ENCODE results near the gene NUP214.

DNA sequence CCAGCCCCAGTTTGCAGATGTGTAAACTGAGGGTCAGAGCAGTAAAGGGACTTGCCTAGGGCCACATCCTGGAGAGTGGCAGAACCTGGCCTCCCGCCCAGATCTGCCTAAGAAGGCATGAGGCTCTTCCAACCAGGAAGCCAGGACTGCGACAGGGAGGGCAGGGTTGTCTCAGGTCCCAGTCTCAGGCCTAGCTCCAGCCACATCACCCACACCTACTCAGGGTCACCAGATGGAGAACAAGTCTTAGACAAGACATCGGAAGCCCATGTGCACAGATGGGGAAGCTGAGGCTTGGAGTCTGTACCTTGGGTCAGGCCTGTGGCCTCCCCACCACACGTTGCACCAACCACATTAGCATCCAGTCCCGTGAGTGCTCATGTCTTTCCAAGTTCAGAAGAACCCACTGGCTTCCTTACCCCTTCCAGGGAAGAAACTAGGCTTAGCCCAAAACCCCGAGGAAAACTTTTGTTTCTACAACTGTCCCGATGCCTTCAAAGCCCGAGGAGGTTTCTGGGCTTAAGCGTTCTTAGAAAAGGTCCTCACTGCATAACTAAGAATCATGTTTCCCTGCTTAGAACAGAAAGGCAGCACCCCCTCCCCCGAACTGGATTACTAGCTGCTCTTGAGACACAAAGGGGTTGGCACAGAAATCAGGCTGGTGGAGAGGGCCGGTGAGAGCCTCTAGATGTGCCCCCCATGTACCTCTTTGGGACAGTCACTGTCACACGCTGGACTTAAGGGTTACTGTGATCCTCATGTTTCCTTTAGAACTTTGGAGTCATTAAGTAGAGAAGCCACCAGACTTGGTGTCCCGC lies 148.7 kb downstream of the NUP214 start:
- TF ChIP-seq POLR2AphosphoS5 (IDR thresholded peaks at IDR 0.05; ENCODE audit: low read depth, low read length) (no peak), SIN3A (IDR thresholded peaks at IDR 0.05; ENCODE audit: borderline replicate concordance, insufficient read depth, low read depth, low read length) (no peak)
- TF ChIP-seq, protein P1, sequence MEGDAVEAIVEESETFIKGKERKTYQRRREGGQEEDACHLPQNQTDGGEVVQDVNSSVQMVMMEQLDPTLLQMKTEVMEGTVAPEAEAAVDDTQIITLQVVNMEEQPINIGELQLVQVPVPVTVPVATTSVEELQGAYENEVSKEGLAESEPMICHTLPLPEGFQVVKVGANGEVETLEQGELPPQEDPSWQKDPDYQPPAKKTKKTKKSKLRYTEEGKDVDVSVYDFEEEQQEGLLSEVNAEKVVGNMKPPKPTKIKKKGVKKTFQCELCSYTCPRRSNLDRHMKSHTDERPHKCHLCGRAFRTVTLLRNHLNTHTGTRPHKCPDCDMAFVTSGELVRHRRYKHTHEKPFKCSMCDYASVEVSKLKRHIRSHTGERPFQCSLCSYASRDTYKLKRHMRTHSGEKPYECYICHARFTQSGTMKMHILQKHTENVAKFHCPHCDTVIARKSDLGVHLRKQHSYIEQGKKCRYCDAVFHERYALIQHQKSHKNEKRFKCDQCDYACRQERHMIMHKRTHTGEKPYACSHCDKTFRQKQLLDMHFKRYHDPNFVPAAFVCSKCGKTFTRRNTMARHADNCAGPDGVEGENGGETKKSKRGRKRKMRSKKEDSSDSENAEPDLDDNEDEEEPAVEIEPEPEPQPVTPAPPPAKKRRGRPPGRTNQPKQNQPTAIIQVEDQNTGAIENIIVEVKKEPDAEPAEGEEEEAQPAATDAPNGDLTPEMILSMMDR (IDR thresholded peaks at IDR 0.05), result no peak

Measured in Panc1 (cell line).